ENCODE measurements around the gene CACNA1D. TPM values are rescaled to one million over a fixed set of nuclear protein-coding genes. Genes with fewer than 3 reads are reported as not detected.

CACNA1D gene
- total and polyA plus RNA-seq, 5 donors from 2014 or later = 0.03 to 0.44 TPM; not detected in 3

DNA sequence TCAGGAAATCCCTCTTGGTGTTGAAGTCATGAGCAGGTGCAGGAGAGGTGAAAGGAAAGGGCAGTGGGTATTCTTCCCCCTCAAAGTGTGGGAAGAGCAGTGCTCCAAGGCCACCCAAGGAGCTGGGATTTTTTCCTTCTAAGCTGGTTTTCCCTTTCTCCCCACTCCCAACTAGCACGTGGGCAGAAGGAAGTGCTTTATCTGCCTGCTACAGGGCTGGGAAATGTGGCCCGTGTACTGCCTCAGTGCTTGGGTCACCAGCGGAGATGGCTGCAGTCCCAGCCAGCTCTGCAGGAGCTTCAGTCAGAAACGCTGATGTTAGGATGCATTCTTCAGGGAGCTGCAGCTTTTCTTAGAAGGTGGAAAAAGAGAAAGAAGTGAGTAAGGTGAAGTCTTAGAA is 99.2 kb downstream of the CACNA1D start:
- Mint-ChIP-seq H3K4me1 (peaks cover 0 to 3% (median 0%) of the 10 kb centered on the region in 4 donors), H3K4me3 (no peak overlapping the region), H3K27me3 (peaks cover 42% of the 10 kb centered on the region), H3K9me3 (peaks cover 0 to 1% (median 0%) of the 10 kb centered on the region in 7 donors), H3K27ac (peak overlapping the region in 1 of 3 donors; percentile 73), H3K36me3 (no peaks in the 10 kb centered on the region)
- H3K27ac ChIP-seq (ENCODE audit: insufficient read depth, low read length, poor library complexity, severe bottlenecking) = no peak overlapping the region
- no peaks in the 10 kb centered on the region for H3K36me3 ChIP-seq (ENCODE audit: control insufficient read depth, insufficient read depth, low read length)
- DNase-seq = no peak
- ATAC-seq (ENCODE audit: low read depth in 2 of 2) = no peak
- H3K4me1 ChIP-seq (ENCODE audit: control insufficient read depth, insufficient read depth, low read length, poor library complexity, severe bottlenecking) = no peaks in the 10 kb centered on the region
- no peaks in the 10 kb centered on the region for H3K9me3 ChIP-seq (ENCODE audit: control insufficient read depth in 2 of 2, low read length in 2 of 2)
- peaks cover 2% of the 10 kb centered on the region for H3K27me3 ChIP-seq (ENCODE audit: control insufficient read depth, insufficient read depth, low read length)
- H3K4me3 ChIP-seq (ENCODE audit: low read depth, low read length) = no peak overlapping the region

DNA sequence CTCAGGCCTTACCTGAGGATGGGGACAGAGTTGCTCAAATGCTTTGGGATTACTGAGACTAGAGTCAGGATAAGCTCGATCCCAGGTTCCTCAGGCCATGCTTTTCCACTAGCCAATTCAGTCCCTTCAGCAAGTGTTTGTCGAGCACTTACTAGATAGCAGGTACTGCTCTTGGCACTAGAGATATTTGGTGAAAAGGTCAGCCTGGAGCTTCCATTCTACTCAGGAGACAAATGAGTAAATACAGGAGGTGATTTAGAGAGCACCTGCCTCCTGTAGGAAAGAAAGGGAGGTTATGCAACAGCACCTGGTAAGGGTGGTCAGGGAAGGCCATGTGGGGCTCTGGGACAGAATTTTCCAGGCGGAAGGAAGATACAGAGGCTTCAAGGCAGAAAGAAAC is 99.9 kb downstream of the CACNA1D start:
- Histone ChIP-seq H3K4me3 (ENCODE audit: low read depth, low read length) (no peak overlapping the region), H3K27ac (ENCODE audit: insufficient read depth, low read length, poor library complexity, severe bottlenecking) (no peak overlapping the region), H3K27me3 (ENCODE audit: control insufficient read depth, insufficient read depth, low read length) (peaks cover 2% of the 10 kb centered on the region), H3K9me3 (ENCODE audit: control insufficient read depth in 2 of 2, low read length in 2 of 2) (no peaks in the 10 kb centered on the region), H3K36me3 (ENCODE audit: control insufficient read depth, insufficient read depth, low read length) (no peaks in the 10 kb centered on the region), H3K4me1 (ENCODE audit: control insufficient read depth, insufficient read depth, low read length, poor library complexity, severe bottlenecking) (no peaks in the 10 kb centered on the region)
- no peak overlapping the region for H3K27ac Mint-ChIP-seq
- ATAC-seq (ENCODE audit: low read depth in 2 of 2) (no peak), DNase-seq (no peak)
- peaks cover 0 to 1% (median 0%) of the 10 kb centered on the region in 7 donors for H3K9me3 Mint-ChIP-seq
- H3K36me3 Mint-ChIP-seq = no peaks in the 10 kb centered on the region
- peaks cover 0 to 3% (median 0%) of the 10 kb centered on the region in 4 donors for H3K4me1 Mint-ChIP-seq
- peaks cover 42% of the 10 kb centered on the region for H3K27me3 Mint-ChIP-seq
- H3K4me3 Mint-ChIP-seq = no peak overlapping the region

DNA sequence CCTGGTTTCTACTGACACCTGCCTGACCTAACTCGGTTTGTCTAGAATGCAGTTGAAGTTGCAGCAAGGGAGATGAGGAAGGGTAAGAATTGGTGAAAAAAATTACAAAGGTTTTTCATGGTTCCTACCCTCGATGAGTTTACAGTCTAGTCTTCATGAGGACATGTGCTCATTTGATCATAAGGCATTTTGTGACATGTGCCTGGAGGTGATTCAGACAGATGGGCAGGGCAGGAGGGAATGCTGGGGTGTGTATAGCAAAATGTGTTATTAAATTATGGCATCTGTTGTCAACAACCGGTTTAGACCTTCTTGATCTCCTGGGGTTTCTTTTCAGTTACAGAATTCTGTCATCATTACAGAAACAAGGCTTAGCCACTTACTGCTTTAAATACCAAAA is 101.2 kb downstream of the CACNA1D start:
- H3K9me3 Mint-ChIP-seq = peaks cover 0 to 1% (median 0%) of the 10 kb centered on the region in 7 donors
- H3K9me3 ChIP-seq (ENCODE audit: control insufficient read depth in 2 of 2, low read length in 2 of 2) = no peaks in the 10 kb centered on the region
- no peak overlapping the region for H3K27ac Mint-ChIP-seq
- no peak overlapping the region for H3K27ac ChIP-seq (ENCODE audit: insufficient read depth, low read length, poor library complexity, severe bottlenecking)
- H3K4me3 Mint-ChIP-seq = no peak overlapping the region
- no peak for DNase-seq
- ATAC-seq (ENCODE audit: low read depth in 2 of 2) = no peak
- H3K4me1 ChIP-seq (ENCODE audit: control insufficient read depth, insufficient read depth, low read length, poor library complexity, severe bottlenecking) = no peaks in the 10 kb centered on the region
- H3K27me3 ChIP-seq (ENCODE audit: control insufficient read depth, insufficient read depth, low read length) = no peaks in the 10 kb centered on the region
- no peak overlapping the region for H3K4me3 ChIP-seq (ENCODE audit: low read depth, low read length)
- no peaks in the 10 kb centered on the region for H3K36me3 Mint-ChIP-seq
- peaks cover 0 to 3% (median 0%) of the 10 kb centered on the region in 4 donors for H3K4me1 Mint-ChIP-seq
- H3K27me3 Mint-ChIP-seq = peaks cover 37% of the 10 kb centered on the region
- no peaks in the 10 kb centered on the region for H3K36me3 ChIP-seq (ENCODE audit: control insufficient read depth, insufficient read depth, low read length)

DNA sequence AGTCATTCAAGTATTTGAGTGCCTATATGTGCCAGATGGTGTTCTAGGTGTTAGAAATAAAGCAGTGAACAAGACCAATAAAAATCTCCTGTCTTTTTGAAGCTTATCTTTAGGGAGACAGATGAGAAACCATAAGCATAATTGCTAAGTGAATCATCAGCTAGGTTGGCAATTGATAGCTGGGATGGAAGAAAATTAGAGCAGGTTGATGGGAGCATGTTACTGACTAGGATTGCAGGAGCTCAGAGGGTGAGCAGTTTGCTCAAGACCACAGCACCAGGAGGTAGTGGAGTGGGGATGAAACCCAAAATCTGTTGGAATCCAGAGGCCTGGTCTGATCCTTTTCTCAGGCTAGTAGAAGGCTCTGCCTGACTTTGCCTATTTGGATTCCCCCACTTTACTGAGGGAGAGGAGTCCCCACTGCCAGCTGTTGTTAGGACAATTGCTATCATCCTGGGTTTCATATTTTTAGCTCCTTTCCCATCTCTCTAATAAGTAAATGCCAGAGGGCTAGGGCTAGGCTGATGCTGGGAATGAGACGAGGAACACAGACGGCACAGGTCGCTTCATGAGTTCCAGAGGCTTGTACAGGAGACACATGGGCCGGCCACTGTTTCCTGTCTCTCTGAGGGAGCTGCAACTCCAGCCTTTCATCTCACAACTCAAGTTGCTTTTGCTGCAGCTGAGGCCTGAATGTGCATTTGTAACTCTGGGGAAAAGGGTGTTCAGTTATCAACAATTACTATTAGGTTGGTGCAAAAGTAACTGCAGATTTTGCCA is 102.9 kb downstream of the CACNA1D start:
- no peaks in the 10 kb centered on the region for H3K36me3 ChIP-seq (ENCODE audit: control insufficient read depth, insufficient read depth, low read length)
- Mint-ChIP-seq H3K4me3 (no peak overlapping the region), H3K27me3 (peaks cover 32% of the 10 kb centered on the region), H3K4me1 (peaks cover 0 to 3% (median 0%) of the 10 kb centered on the region in 4 donors), H3K9me3 (no peaks in the 10 kb centered on the region), H3K36me3 (no peaks in the 10 kb centered on the region), H3K27ac (no peak overlapping the region)
- H3K9me3 ChIP-seq (ENCODE audit: control insufficient read depth in 2 of 2, low read length in 2 of 2) = no peaks in the 10 kb centered on the region
- no peaks in the 10 kb centered on the region for H3K4me1 ChIP-seq (ENCODE audit: control insufficient read depth, insufficient read depth, low read length, poor library complexity, severe bottlenecking)
- H3K27ac ChIP-seq (ENCODE audit: insufficient read depth, low read length, poor library complexity, severe bottlenecking) = no peak overlapping the region
- ATAC-seq (ENCODE audit: low read depth in 2 of 2) (no peak), DNase-seq (peak in 1 of 3 donors; percentile 7)
- no peaks in the 10 kb centered on the region for H3K27me3 ChIP-seq (ENCODE audit: control insufficient read depth, insufficient read depth, low read length)
- H3K4me3 ChIP-seq (ENCODE audit: low read depth, low read length) = no peak overlapping the region

DNA sequence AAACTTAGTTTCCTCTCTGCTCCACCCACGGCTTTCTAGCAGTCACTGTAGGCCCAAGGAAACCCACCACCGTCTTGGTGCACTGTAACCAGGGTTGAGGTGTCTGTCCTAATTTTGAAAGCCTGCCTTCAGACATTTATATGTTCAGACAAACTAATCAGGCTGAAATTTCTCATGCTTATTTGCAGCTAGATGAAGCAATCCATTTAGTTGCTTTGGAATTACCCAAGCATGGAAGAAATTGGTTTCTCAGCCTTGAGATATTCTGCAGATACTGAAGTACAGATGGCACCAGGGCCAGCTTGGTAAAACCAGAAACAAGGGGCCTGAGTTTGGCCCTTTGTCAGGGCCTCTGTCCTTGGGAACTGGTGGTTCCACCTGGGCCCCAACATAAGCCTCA is 105.4 kb downstream of the CACNA1D start:
- DNase-seq (no peak), ATAC-seq (ENCODE audit: low read depth in 2 of 2) (no peak)
- Histone ChIP-seq H3K27me3 (ENCODE audit: control insufficient read depth, insufficient read depth, low read length) (no peaks in the 10 kb centered on the region), H3K4me1 (ENCODE audit: control insufficient read depth, insufficient read depth, low read length, poor library complexity, severe bottlenecking) (no peaks in the 10 kb centered on the region), H3K36me3 (ENCODE audit: control insufficient read depth, insufficient read depth, low read length) (no peaks in the 10 kb centered on the region), H3K9me3 (ENCODE audit: control insufficient read depth in 2 of 2, low read length in 2 of 2) (no peaks in the 10 kb centered on the region), H3K27ac (ENCODE audit: insufficient read depth, low read length, poor library complexity, severe bottlenecking) (no peak overlapping the region), H3K4me3 (ENCODE audit: low read depth, low read length) (no peak overlapping the region)
- Mint-ChIP-seq H3K4me1 (peaks cover 0 to 3% (median 0%) of the 10 kb centered on the region in 4 donors), H3K9me3 (no peaks in the 10 kb centered on the region), H3K27me3 (peaks cover 19% of the 10 kb centered on the region), H3K36me3 (no peaks in the 10 kb centered on the region), H3K4me3 (no peak overlapping the region), H3K27ac (no peak overlapping the region)

DNA sequence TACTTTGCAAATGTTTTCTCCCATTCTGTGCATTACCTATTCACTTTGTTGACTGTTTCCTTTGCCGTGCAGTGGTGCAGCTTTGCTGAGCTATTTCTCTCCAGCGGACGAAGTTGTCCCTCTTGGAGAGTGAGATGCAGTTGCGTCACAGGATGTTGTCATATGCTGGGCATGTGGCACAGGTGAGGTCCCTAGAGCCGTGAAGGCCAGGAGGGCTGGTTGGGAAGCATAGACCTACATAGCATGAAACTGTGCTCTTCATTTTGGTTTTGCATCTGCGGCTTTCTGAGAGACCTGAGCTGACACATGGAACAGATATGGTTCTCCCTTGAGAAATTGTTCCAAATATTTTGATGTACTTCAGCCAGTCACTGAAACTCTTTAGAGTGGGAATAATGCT is 108.5 kb downstream of the CACNA1D start:
- no peak overlapping the region for H3K4me3 Mint-ChIP-seq
- no peaks in the 10 kb centered on the region for H3K36me3 ChIP-seq (ENCODE audit: control insufficient read depth, insufficient read depth, low read length)
- peaks cover 5 to 10% of the 10 kb centered on the region in 2 experiments for H3K9me3 ChIP-seq (ENCODE audit: control insufficient read depth in 2 of 2, low read length in 2 of 2)
- no peak for ATAC-seq (ENCODE audit: low read depth in 2 of 2)
- H3K27me3 Mint-ChIP-seq = peaks cover 13% of the 10 kb centered on the region
- H3K4me1 ChIP-seq (ENCODE audit: control insufficient read depth, insufficient read depth, low read length, poor library complexity, severe bottlenecking) = no peaks in the 10 kb centered on the region
- no peak for DNase-seq
- H3K27ac Mint-ChIP-seq = no peak overlapping the region
- peaks cover 0 to 9% (median 4%) of the 10 kb centered on the region in 7 donors for H3K9me3 Mint-ChIP-seq
- no peak overlapping the region for H3K27ac ChIP-seq (ENCODE audit: insufficient read depth, low read length, poor library complexity, severe bottlenecking)
- no peak overlapping the region for H3K4me3 ChIP-seq (ENCODE audit: low read depth, low read length)
- H3K4me1 Mint-ChIP-seq = no peaks in the 10 kb centered on the region
- H3K27me3 ChIP-seq (ENCODE audit: control insufficient read depth, insufficient read depth, low read length) = peaks cover 3% of the 10 kb centered on the region
- H3K36me3 Mint-ChIP-seq = no peaks in the 10 kb centered on the region

DNA sequence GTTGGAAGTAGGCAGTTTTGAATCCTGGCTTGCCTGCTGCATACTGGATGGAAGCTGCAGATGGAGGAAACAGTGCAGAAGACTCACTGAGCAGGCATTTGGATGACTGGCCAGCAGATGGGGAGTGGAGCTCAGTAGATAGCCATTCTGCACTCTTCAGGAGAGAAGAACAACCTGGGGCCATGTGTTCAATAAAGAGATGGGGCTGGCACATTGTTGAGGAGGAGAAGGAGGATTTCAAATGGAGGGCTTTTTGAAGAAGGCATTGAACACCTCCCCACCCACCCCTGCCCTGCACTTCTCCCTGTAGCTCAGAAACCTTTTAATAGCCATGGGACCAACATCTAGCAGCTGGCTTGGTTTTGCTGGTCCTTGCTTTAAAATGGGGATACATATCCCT is 109.8 kb downstream of the CACNA1D start:
- Mint-ChIP-seq H3K4me3 (no peak overlapping the region), H3K27me3 (peaks cover 9% of the 10 kb centered on the region), H3K4me1 (no peaks in the 10 kb centered on the region), H3K9me3 (peaks cover 0 to 9% (median 4%) of the 10 kb centered on the region in 7 donors), H3K36me3 (no peaks in the 10 kb centered on the region), H3K27ac (no peak overlapping the region)
- Histone ChIP-seq H3K27me3 (ENCODE audit: control insufficient read depth, insufficient read depth, low read length) (peaks cover 3% of the 10 kb centered on the region), H3K4me1 (ENCODE audit: control insufficient read depth, insufficient read depth, low read length, poor library complexity, severe bottlenecking) (no peaks in the 10 kb centered on the region), H3K9me3 (ENCODE audit: control insufficient read depth in 2 of 2, low read length in 2 of 2) (peaks cover 5 to 10% of the 10 kb centered on the region in 2 experiments), H3K36me3 (ENCODE audit: control insufficient read depth, insufficient read depth, low read length) (no peaks in the 10 kb centered on the region), H3K4me3 (ENCODE audit: low read depth, low read length) (no peak overlapping the region), H3K27ac (ENCODE audit: insufficient read depth, low read length, poor library complexity, severe bottlenecking) (no peak overlapping the region)
- DNase-seq (no peak), ATAC-seq (ENCODE audit: low read depth in 2 of 2) (no peak)

DNA sequence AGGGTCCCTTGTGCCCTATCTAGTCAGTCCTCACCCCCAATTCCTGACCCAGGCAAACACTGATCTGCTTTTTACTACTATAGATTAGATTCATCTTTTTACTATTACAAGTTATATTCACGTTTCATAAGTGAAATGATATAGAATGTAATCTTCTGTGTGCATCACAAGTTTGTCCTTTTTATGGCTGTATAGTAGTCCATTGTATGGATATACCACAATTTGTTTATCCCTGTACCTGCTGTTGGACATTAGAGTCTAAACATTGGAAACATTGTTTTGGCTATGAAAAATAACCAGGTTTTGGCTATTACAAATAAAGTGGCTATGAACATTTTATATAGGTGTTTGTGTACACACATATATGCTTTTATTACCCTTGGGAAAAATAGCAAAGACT is 112.4 kb downstream of the CACNA1D start:
- Mint-ChIP-seq H3K27ac (no peak overlapping the region), H3K36me3 (no peaks in the 10 kb centered on the region), H3K9me3 (peaks cover 0 to 9% (median 5%) of the 10 kb centered on the region in 7 donors), H3K4me1 (no peaks in the 10 kb centered on the region), H3K4me3 (no peak overlapping the region), H3K27me3 (peaks cover 13% of the 10 kb centered on the region)
- Histone ChIP-seq H3K9me3 (ENCODE audit: control insufficient read depth in 2 of 2, low read length in 2 of 2) (peaks cover 5 to 10% of the 10 kb centered on the region in 2 experiments), H3K4me1 (ENCODE audit: control insufficient read depth, insufficient read depth, low read length, poor library complexity, severe bottlenecking) (no peaks in the 10 kb centered on the region), H3K27me3 (ENCODE audit: control insufficient read depth, insufficient read depth, low read length) (peaks cover 5% of the 10 kb centered on the region), H3K36me3 (ENCODE audit: control insufficient read depth, insufficient read depth, low read length) (no peaks in the 10 kb centered on the region), H3K4me3 (ENCODE audit: low read depth, low read length) (no peak overlapping the region), H3K27ac (ENCODE audit: insufficient read depth, low read length, poor library complexity, severe bottlenecking) (no peak overlapping the region)
- ATAC-seq (ENCODE audit: low read depth in 2 of 2) (no peak), DNase-seq (no peak)
